ENCODE data around the gene SULT1C3. TPM values are rescaled to one million over a fixed set of nuclear protein-coding genes. Genes with fewer than 3 reads are reported as not detected.

SULT1C3 gene
- total and polyA plus RNA-seq, 2 of the 13 experiments (the other 11 are each of a cell fraction or from before 2014, with no cell fraction given) = not detected

GRCh38 chr2:108219688-108220087, 20.1 kb upstream of the SULT1C3 start (continued):
- TF ChIP-seq USF2 (IDR thresholded peaks at IDR 0.05; ENCODE audit: low read depth, low read length) (no peak), USF2 (CRISPR knock-in tag; IDR thresholded peaks at IDR 0.05; ENCODE audit: borderline replicate concordance) (no peak; the same call in 1 of the 2 replicates), TFDP2 (CRISPR knock-in tag; IDR thresholded peaks at IDR 0.05) (peak; percentile 25; the same call in 1 of the 2 replicates), KDM4B (CRISPR knock-in tag; IDR thresholded peaks at IDR 0.05) (no peak), BCLAF1 (IDR thresholded peaks at IDR 0.05) (no peak), ZFX (CRISPR knock-in tag; IDR thresholded peaks at IDR 0.05; ENCODE audit: low read depth) (peak; percentile 51), GZF1 (CRISPR knock-in tag; IDR thresholded peaks at IDR 0.05) (no peak), ZNF687 (CRISPR knock-in tag; IDR thresholded peaks at IDR 0.05) (peak; percentile 59), HOXD1 (CRISPR knock-in tag; IDR thresholded peaks at IDR 0.05) (no peak), ATF4 (CRISPR knock-in tag; IDR thresholded peaks at IDR 0.05) (no peak), ZNF558 (CRISPR knock-in tag; IDR thresholded peaks at IDR 0.05; ENCODE audit: borderline replicate concordance) (no peak), RBM39 (IDR thresholded peaks at IDR 0.05; ENCODE audit: low read depth, low read length, poor library complexity, severe bottlenecking) (no peak), ZSCAN21 (CRISPR knock-in tag; IDR thresholded peaks at IDR 0.05; ENCODE audit: borderline replicate concordance) (no peak)

Data from HepG2 (cell line).